Fibroblast of the aortic adventitia (primary cell): ENCODE data around the gene MDM2. TPM values are rescaled to one million over a fixed set of nuclear protein-coding genes. Genes with fewer than 3 reads are reported as not detected.
"Not testable (repeated sequence)": the region's sequence is repeated elsewhere in the genome, so short reads cannot be mapped to it uniquely, and the experiment has no call there.

Experiments
- DNase-seq: peaks from one replicate; pipeline ENCODE4 v3.0.0-alpha.2; 2010; ENCODE audit warnings: low read depth
- H3K4me3 ChIP-seq: 2 replicates; pipeline ENCODE4 v1.5.1; 2011; ENCODE audit warnings: low read depth, mild to moderate bottlenecking, control low read depth, low read length, moderate library complexity
- total RNA-seq: library from RNA; depleted of rRNA; stranded (reverse); fragments of >200 nt; gene quantifications from 2 replicates; pipeline ENCODE4 v1.2.3, GENCODE V29; 2012; ENCODE audit warnings: low replicate concordance
- TF ChIP-seq, protein P1 (sequence below): IDR thresholded peaks from 2 replicates; pipeline ENCODE4 v1.5.1; 2011; ENCODE audit warnings: mild to moderate bottlenecking, low read length, control low read depth, inconsistent platforms; ENCODE audit not compliant: insufficient read depth

MDM2 gene
- total RNA-seq, 1 donor = 241 TPM

GRCh38 chr12:68837215-68837614 is 29.2 kb downstream of the MDM2 start:
- TF ChIP-seq, protein P1, sequence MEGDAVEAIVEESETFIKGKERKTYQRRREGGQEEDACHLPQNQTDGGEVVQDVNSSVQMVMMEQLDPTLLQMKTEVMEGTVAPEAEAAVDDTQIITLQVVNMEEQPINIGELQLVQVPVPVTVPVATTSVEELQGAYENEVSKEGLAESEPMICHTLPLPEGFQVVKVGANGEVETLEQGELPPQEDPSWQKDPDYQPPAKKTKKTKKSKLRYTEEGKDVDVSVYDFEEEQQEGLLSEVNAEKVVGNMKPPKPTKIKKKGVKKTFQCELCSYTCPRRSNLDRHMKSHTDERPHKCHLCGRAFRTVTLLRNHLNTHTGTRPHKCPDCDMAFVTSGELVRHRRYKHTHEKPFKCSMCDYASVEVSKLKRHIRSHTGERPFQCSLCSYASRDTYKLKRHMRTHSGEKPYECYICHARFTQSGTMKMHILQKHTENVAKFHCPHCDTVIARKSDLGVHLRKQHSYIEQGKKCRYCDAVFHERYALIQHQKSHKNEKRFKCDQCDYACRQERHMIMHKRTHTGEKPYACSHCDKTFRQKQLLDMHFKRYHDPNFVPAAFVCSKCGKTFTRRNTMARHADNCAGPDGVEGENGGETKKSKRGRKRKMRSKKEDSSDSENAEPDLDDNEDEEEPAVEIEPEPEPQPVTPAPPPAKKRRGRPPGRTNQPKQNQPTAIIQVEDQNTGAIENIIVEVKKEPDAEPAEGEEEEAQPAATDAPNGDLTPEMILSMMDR = no peak
- DNase-seq = no peak
- H3K4me3 ChIP-seq = no peak overlapping the region

DNA sequence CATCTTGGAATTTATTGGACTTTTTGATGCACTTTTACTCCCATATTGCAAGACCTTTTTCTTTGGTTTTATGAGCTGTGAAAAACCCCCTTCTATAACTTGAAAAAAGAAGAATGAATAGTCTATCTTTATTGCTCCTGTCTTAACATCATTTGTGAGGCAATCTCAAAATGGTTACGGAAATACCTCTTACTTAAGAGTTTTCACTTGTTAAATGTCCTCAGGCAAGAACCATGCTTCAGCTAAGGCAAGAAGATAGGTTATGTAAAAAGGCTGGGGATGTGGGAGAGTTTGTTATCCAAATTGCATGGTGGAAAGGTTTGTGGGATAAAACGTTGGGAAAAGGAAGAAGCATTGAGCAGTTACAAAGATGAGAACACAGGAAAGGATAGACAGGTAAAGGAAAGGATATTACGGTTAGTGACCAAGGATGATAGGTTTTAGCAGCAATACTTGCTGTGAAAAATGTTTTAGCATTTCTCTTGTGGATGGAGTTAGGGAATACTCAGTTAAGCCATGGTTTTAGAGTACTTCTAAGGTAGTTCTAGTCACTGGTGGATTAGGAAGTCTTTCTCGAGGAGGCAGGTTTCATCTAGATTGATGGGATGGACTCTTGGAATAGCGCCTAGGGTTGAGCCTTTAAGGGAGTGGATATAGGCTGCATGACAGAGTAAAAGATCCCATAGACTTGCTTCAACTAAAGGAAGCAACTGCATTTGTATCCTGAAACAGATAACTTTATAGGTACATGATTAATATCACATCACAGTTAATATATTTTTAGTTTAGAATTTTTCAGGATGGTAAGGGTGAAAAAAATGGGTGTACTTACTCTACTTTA is 30.3 kb downstream of the MDM2 start:
- no peak for DNase-seq
- H3K4me3 ChIP-seq = no peak overlapping the region
- TF ChIP-seq, protein P1 = no peak

DNA sequence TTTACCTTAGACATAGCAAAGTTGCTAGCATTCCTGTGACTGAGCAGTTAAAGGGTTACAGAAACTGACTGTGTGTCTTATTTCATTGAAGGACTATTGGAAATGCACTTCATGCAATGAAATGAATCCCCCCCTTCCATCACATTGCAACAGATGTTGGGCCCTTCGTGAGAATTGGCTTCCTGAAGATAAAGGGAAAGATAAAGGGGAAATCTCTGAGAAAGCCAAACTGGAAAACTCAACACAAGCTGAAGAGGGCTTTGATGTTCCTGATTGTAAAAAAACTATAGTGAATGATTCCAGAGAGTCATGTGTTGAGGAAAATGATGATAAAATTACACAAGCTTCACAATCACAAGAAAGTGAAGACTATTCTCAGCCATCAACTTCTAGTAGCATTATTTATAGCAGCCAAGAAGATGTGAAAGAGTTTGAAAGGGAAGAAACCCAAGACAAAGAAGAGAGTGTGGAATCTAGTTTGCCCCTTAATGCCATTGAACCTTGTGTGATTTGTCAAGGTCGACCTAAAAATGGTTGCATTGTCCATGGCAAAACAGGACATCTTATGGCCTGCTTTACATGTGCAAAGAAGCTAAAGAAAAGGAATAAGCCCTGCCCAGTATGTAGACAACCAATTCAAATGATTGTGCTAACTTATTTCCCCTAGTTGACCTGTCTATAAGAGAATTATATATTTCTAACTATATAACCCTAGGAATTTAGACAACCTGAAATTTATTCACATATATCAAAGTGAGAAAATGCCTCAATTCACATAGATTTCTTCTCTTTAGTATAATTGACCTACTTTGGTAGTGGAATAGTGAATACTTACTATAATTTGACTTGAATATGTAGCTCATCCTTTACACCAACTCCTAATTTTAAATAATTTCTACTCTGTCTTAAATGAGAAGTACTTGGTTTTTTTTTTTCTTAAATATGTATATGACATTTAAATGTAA is 31.5 kb downstream of the MDM2 start:
- H3K4me3 ChIP-seq = no peak overlapping the region
- TF ChIP-seq, protein P1 = no peak
- DNase-seq = peak; percentile 51

- not testable (repeated sequence) for H3K4me3 ChIP-seq, DNase-seq
Measured at GRCh38 chr12:68841175-68841574, 33.2 kb downstream of the MDM2 start.

- no peak overlapping the region for H3K4me3 ChIP-seq
- TF ChIP-seq, protein P1 = no peak
- DNase-seq = no peak
Measured at GRCh38 chr12:68841717-68842116, 33.7 kb downstream of the MDM2 start.

GRCh38 chr12:68842123-68842522 is 34.1 kb downstream of the MDM2 start:
- TF ChIP-seq, protein P1 = no peak
- no peak for DNase-seq
- H3K4me3 ChIP-seq = no peak overlapping the region
